ENCODE measurements around the gene TMEM123. TPM values are rescaled to one million over a fixed set of nuclear protein-coding genes. Genes with fewer than 3 reads are reported as not detected.

TMEM123 gene
- total and polyA plus RNA-seq, 2 of the 13 experiments (the other 11 are each of a cell fraction or from before 2014, with no cell fraction given), result 365 to 2,761 TPM

GRCh38 chr11:102458548-102458947 lies 6.0 kb upstream of the TMEM123 start (continued):
- no peak for TF ChIP-seq TRIM22 (IDR thresholded peaks at IDR 0.05)
- no peak for TF ChIP-seq SMAD9 (CRISPR knock-in tag; IDR thresholded peaks at IDR 0.05)
- no peak for TF ChIP-seq MYPOP (CRISPR knock-in tag; IDR thresholded peaks at IDR 0.05)
- TF ChIP-seq HDAC2 (CRISPR knock-in tag; IDR thresholded peaks at IDR 0.05), result no peak
- no peak for TF ChIP-seq CHCHD3 (CRISPR knock-in tag; IDR thresholded peaks at IDR 0.05)
- no peak for TF ChIP-seq ASH2L (IDR thresholded peaks at IDR 0.05; ENCODE audit: insufficient read length, low read depth, low read length)
- TF ChIP-seq ISL2 (CRISPR knock-in tag; IDR thresholded peaks at IDR 0.05), result no peak
- TF ChIP-seq ZXDC (CRISPR knock-in tag; IDR thresholded peaks at IDR 0.05), result no peak
- TF ChIP-seq GPN1 (CRISPR knock-in tag; IDR thresholded peaks at IDR 0.05; ENCODE audit: borderline replicate concordance), result no peak
- no peak for TF ChIP-seq CSRNP2 (CRISPR knock-in tag; conservative IDR thresholded peaks at IDR 0.05; ENCODE audit: low read depth)
- TF ChIP-seq DMTF1 (CRISPR knock-in tag; IDR thresholded peaks at IDR 0.05), result no peak
- no peak for TF ChIP-seq ZNF383 (CRISPR knock-in tag; IDR thresholded peaks at IDR 0.05; ENCODE audit: borderline replicate concordance)
- TF ChIP-seq TEAD2 (CRISPR knock-in tag; IDR thresholded peaks at IDR 0.05), result no peak
- no peak for TF ChIP-seq ZNF124 (CRISPR knock-in tag; IDR thresholded peaks at IDR 0.05)
- no peak for TF ChIP-seq FIP1L1 (IDR thresholded peaks at IDR 0.05; ENCODE audit: borderline replicate concordance, insufficient read depth, low read depth, low read length)
- no peak for TF ChIP-seq ZNF552 (CRISPR knock-in tag; IDR thresholded peaks at IDR 0.05; ENCODE audit: borderline replicate concordance)
- TF ChIP-seq ATF4 (CRISPR knock-in tag; IDR thresholded peaks at IDR 0.05), result peak in 1 of 2 experiments; percentile 87; a peak in 2 of 4 replicates
- no peak for TF ChIP-seq ZBTB25 (CRISPR knock-in tag; IDR thresholded peaks at IDR 0.05)
- no peak for TF ChIP-seq GTF2F1 (IDR thresholded peaks at IDR 0.05; ENCODE audit: low read length)

All from HepG2 (cell line).